Panc1 (cell line): ENCODE results near the gene NCOA3. TPM values are rescaled to one million over a fixed set of nuclear protein-coding genes. Genes with fewer than 3 reads are reported as not detected.

Experiments used
- ATAC-seq: fragments of 200-7000 bp; cut with Tn5 transposase; 2 replicates; pipeline ENCODE4 v1.9.1; 2020; ENCODE audit warnings: mild to moderate bottlenecking, moderate library complexity
- BruUV-seq: library from RNA; stranded (reverse); fragments of 400-500 nt; replicated peaks from 2 replicates; lab custom pipeline; 2021; lab: Mats Ljungman, UMichigan
- CTCF ChIA-PET: fragments of 300-600 bp; sonication (Branson Sonifier 250); formaldehyde crosslinking; loops from one replicate; lab custom pipeline; 2022; ENCODE audit warnings: antibody characterized with exemption; lab: Charles Lee
- POLR2A ChIA-PET: fragments of 300-600 bp; sonication (Branson Sonifier 250); formaldehyde crosslinking; loops from one replicate; lab custom pipeline; 2022; ENCODE audit warnings: antibody characterized with exemption; lab: Charles Lee
- DNase-seq: peaks from one replicate; pipeline ENCODE4 v3.0.0-alpha.2; 2010; ENCODE audit warnings: low read depth, low spot score
- H3K27ac ChIP-seq: 2 replicates; pipeline ENCODE4 v1.5.1; 2011; ENCODE audit warnings: mild to moderate bottlenecking, low read length, inconsistent platforms
- H3K27me3 ChIP-seq: fragments of 200-500 bp; sonication (Bioruptor generic); 2 replicates; pipeline ENCODE4 v1.6.0; 2014; ENCODE audit warnings: low read length, inconsistent platforms; ENCODE audit not compliant: control insufficient read depth, insufficient read depth
- H3K36me3 ChIP-seq: fragments of 200-500 bp; sonication (Bioruptor generic); 2 replicates; pipeline ENCODE4 v1.5.1; 2014; ENCODE audit warnings: inconsistent platforms, mild to moderate bottlenecking, low read length, moderate library complexity; ENCODE audit not compliant: control insufficient read depth, insufficient read depth
- H3K4me1 ChIP-seq: 2 replicates; pipeline ENCODE4 v1.5.1; 2011; ENCODE audit warnings: inconsistent platforms, mild to moderate bottlenecking, low read length, moderate library complexity; ENCODE audit not compliant: control insufficient read depth, insufficient read depth
- H3K4me3 ChIP-seq, 2 experiments: 2 replicates each; pipeline ENCODE4 v1.5.1; 2011 to 2012; ENCODE audit warnings: low read depth in 2 of 2, low read length in 2 of 2, mild to moderate bottlenecking in 2 of 2, inconsistent platforms in 1 of 2, moderate library complexity in 1 of 2
- H3K9me3 ChIP-seq: fragments of 200-500 bp; sonication (Bioruptor generic); 2 replicates; pipeline ENCODE4 v1.5.1; 2014; ENCODE audit warnings: low read depth, mild to moderate bottlenecking, inconsistent platforms, low read length, moderate library complexity; ENCODE audit not compliant: control insufficient read depth, insufficient read depth
- POLR2AphosphoS5 ChIP-seq: IDR thresholded peaks from 2 replicates; pipeline ENCODE4 v1.6.1; 2012; ENCODE audit warnings: mild to moderate bottlenecking, low read depth, low read length, moderate library complexity
- REST ChIP-seq, 2 experiments: IDR thresholded peaks; 2 replicates each; pipeline ENCODE4 v1.6.1; 2011 to 2012; ENCODE audit warnings: low read depth in 2 of 2, control low read depth in 1 of 2, low read length in 1 of 2, mild to moderate bottlenecking in 1 of 2, moderate library complexity in 1 of 2; ENCODE audit not compliant: insufficient read depth in 1 of 2
- SIN3A ChIP-seq: IDR thresholded peaks from 2 replicates; pipeline ENCODE4 v1.6.1; 2012; ENCODE audit warnings: low read depth, mild to moderate bottlenecking, low read length, moderate library complexity, borderline replicate concordance; ENCODE audit not compliant: insufficient read depth
- TCF7L2 ChIP-seq: IDR thresholded peaks from 2 replicates; pipeline ENCODE4 v1.6.1; 2011; ENCODE audit warnings: mild to moderate bottlenecking, low read depth, low read length, inconsistent platforms
- in situ Hi-C: cut with HindIII; loops from 2 replicates; pipeline ENCODE4 v1.10.0; 2016; ENCODE audit warnings: low sequenced_read_pairs, low pct_unique_long_range_greater_than_20kb
- intact Hi-C: fragments of 100-400 bp; cut with micrococcal nuclease; formaldehyde crosslinking; loops from one replicate; pipeline ENCODE4 v1.10.0; 2022; ENCODE audit not compliant: unreplicated experiment
- total RNA-seq: library from RNA; stranded (reverse); gene quantifications from one replicate; pipeline ENCODE4 v1.2.1, GENCODE V29; 2021; ENCODE audit not compliant: unreplicated experiment
- TF ChIP-seq, protein P1 (sequence below): fragments of 450-650 bp; IDR thresholded peaks from 2 replicates; pipeline ENCODE4 v1.5.1; 2017; ENCODE audit warnings: mild to moderate bottlenecking

NCOA3 gene
- total RNA-seq, 1 experiment from 2014 or later, result 47.7 TPM

DNA sequence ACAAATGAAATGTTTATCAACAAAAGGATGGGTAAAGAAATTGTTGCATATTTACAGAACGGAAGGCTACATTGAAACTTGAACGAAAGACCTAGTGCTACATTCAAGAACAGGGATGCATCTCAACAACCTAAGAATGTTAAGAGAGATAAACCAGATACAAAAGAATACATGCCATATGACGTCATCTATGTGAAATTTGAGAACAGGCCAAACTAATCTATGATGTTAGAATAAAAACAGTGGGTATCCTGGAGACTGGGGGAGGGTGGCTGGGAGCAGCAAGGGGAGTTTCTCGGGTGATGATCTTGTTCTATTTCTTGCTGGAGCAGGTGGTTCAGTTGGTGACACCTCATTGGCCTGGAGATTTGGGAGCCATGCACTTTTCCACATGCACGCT, 202.1 kb downstream of the NCOA3 start:
- ChIA-PET POLR2A (interaction anchor here (0.6 to 0.7 kb wide), 2 partner anchors 10 to 33 kb away, joined by 3 read pairs; no protein-coding TSS in a partner anchor), CTCF (interaction anchor here (0.7 kb wide), 1 partner anchor 179 kb away, joined by 3 read pairs; no protein-coding TSS in a partner anchor)
- DNase-seq (no peak), ATAC-seq (no peak)
- TF ChIP-seq REST (IDR thresholded peaks at IDR 0.05; ENCODE audit: insufficient read depth in 1 of 2, low read depth in 2 of 2, low read length in 1 of 2) (no peak), SIN3A (no peak), TCF7L2 (no peak)
- intact Hi-C loops, result no loop called here
- in situ Hi-C loops, result no loop called here
- H3K27me3 ChIP-seq, result peaks cover 2% of the 10 kb centered on the region; the same call in 1 of the 2 replicates
- no peak overlapping the region for H3K27ac ChIP-seq
- no peaks in the 10 kb centered on the region for H3K36me3 ChIP-seq
- H3K4me3 ChIP-seq, result no peak overlapping the region
- no peaks in the 10 kb centered on the region; the same call in 1 of the 2 replicates for H3K4me1 ChIP-seq
- no TSS peak for BruUV-seq
- H3K9me3 ChIP-seq, result no peaks in the 10 kb centered on the region

DNA sequence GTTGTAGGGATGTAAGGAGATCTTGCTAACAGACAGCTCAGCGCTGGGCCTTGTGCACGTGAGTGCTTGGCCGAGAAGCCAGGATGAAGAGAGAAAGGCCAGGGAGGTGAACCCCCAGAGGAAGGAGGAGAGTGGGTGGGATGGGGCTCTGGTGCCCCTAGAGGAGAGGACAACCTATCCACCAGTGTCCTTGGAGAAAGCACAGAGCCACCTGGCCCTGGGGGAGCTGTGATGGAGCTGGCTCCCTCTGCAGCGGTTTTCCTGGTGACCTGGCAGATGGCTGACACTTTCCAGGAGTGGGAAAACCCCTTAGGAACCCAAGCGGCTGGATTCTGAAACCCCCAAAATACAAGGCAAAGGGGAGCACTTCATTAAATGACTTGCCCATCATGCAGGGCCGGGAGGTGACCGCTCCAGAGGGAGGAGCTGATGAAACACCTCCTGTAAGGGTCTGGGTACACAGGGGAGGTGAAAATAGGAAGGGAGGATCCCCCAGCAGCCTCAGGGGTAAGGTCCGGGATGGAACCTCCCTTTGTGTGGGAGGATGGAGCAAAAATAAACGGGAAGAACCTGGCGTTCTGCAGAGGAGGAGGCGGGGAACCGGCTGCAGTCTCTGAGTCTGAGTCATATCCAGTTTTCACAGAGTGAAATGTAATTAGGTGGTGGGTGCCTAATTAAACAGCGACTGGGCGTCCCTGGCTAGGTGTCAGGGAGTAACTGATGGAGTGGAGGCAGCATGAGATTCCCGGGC, 203.2 kb downstream of the NCOA3 start:
- POLR2A ChIA-PET, result interaction anchor here (0.6 to 1.0 kb wide), 2 partner anchors 16 to 352 kb away, joined by 4 to 5 read pairs; no protein-coding TSS in a partner anchor
- TF ChIP-seq SIN3A (no peak), REST (IDR thresholded peaks at IDR 0.05; ENCODE audit: insufficient read depth in 1 of 2, low read depth in 2 of 2, low read length in 1 of 2) (no peak), TCF7L2 (no peak), POLR2AphosphoS5 (no peak)
- TF ChIP-seq, protein P1, sequence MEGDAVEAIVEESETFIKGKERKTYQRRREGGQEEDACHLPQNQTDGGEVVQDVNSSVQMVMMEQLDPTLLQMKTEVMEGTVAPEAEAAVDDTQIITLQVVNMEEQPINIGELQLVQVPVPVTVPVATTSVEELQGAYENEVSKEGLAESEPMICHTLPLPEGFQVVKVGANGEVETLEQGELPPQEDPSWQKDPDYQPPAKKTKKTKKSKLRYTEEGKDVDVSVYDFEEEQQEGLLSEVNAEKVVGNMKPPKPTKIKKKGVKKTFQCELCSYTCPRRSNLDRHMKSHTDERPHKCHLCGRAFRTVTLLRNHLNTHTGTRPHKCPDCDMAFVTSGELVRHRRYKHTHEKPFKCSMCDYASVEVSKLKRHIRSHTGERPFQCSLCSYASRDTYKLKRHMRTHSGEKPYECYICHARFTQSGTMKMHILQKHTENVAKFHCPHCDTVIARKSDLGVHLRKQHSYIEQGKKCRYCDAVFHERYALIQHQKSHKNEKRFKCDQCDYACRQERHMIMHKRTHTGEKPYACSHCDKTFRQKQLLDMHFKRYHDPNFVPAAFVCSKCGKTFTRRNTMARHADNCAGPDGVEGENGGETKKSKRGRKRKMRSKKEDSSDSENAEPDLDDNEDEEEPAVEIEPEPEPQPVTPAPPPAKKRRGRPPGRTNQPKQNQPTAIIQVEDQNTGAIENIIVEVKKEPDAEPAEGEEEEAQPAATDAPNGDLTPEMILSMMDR, result no peak

More for the DNA sequence above, 203.2 kb downstream of the NCOA3 start:
- BruUV-seq, result no TSS peak
- ATAC-seq (0 out of 2 replicates have a peak, but pooled peaks have one; percentile 40), DNase-seq (no peak)
- CTCF ChIA-PET, result no interaction called here
- Histone ChIP-seq H3K9me3 (no peaks in the 10 kb centered on the region), H3K4me3 (no peak overlapping the region), H3K27me3 (peaks cover 2% of the 10 kb centered on the region; the same call in 1 of the 2 replicates), H3K36me3 (no peaks in the 10 kb centered on the region), H3K27ac (no peak overlapping the region), H3K4me1 (no peaks in the 10 kb centered on the region; the same call in 1 of the 2 replicates)
- in situ Hi-C loops (no loop called here), intact Hi-C loops (no loop called here)
